ENCODE measurements around the gene SRPK1. TPM values are rescaled to one million over a fixed set of nuclear protein-coding genes. Genes with fewer than 3 reads are reported as not detected.
"Not testable (repeated sequence)": the region's sequence is repeated elsewhere in the genome, so short reads cannot be mapped to it uniquely, and the experiment has no call there.

SRPK1 gene
- total RNA-seq, 1 donor from 2014 or later: 36.0 TPM

GRCh38 chr6:35954333-35954732 is 33.4 kb upstream of the SRPK1 start:
- H3K27ac Mint-ChIP-seq (ENCODE audit: unreplicated experiment): no peak overlapping the region
- H3K9me3 Mint-ChIP-seq (ENCODE audit: unreplicated experiment): no peaks in the 10 kb centered on the region
- no peak for DNase-seq (ENCODE audit: extremely low spot score, unreplicated experiment)
- H3K27me3 Mint-ChIP-seq (ENCODE audit: unreplicated experiment): peaks cover 17% of the 10 kb centered on the region
- H3K36me3 Mint-ChIP-seq (ENCODE audit: unreplicated experiment): no peaks in the 10 kb centered on the region
- peaks cover 2% of the 10 kb centered on the region for H3K4me1 Mint-ChIP-seq (ENCODE audit: unreplicated experiment)
- no peak for TF ChIP-seq CTCF (IDR thresholded peaks at IDR 0.05)
- no peak overlapping the region for H3K4me3 Mint-ChIP-seq (ENCODE audit: unreplicated experiment)

GRCh38 chr6:35948725-35949124 is 27.8 kb upstream of the SRPK1 start:
- H3K27ac Mint-ChIP-seq (ENCODE audit: unreplicated experiment): no peak overlapping the region
- no peak for DNase-seq (ENCODE audit: extremely low spot score, unreplicated experiment)
- no peaks in the 10 kb centered on the region for H3K9me3 Mint-ChIP-seq (ENCODE audit: unreplicated experiment)
- H3K4me1 Mint-ChIP-seq (ENCODE audit: unreplicated experiment): peaks cover 2% of the 10 kb centered on the region
- peak; percentile 24 for TF ChIP-seq CTCF (IDR thresholded peaks at IDR 0.05)
- no peaks in the 10 kb centered on the region for H3K36me3 Mint-ChIP-seq (ENCODE audit: unreplicated experiment)
- H3K4me3 Mint-ChIP-seq (ENCODE audit: unreplicated experiment): no peak overlapping the region
- no peaks in the 10 kb centered on the region for H3K27me3 Mint-ChIP-seq (ENCODE audit: unreplicated experiment)

- no peaks in the 10 kb centered on the region for H3K4me1 Mint-ChIP-seq (ENCODE audit: unreplicated experiment)
- no peak overlapping the region for H3K4me3 Mint-ChIP-seq (ENCODE audit: unreplicated experiment)
- no peaks in the 10 kb centered on the region for H3K9me3 Mint-ChIP-seq (ENCODE audit: unreplicated experiment)
- no peaks in the 10 kb centered on the region for H3K36me3 Mint-ChIP-seq (ENCODE audit: unreplicated experiment)
- no peak overlapping the region for H3K27ac Mint-ChIP-seq (ENCODE audit: unreplicated experiment)
- no peak for DNase-seq (ENCODE audit: extremely low spot score, unreplicated experiment)
- peaks cover 3% of the 10 kb centered on the region for H3K27me3 Mint-ChIP-seq (ENCODE audit: unreplicated experiment)
- no peak for TF ChIP-seq CTCF (IDR thresholded peaks at IDR 0.05)
These were observed 24.7 kb upstream of the SRPK1 start for GRCh38 chr6:35945650-35946025.

GRCh38 chr6:35943390-35943789 is 22.5 kb upstream of the SRPK1 start:
- Mint-ChIP-seq H3K27me3 (ENCODE audit: unreplicated experiment) (peaks cover 3% of the 10 kb centered on the region), H3K4me3 (ENCODE audit: unreplicated experiment) (no peak overlapping the region), H3K36me3 (ENCODE audit: unreplicated experiment) (no peaks in the 10 kb centered on the region), H3K9me3 (ENCODE audit: unreplicated experiment) (no peaks in the 10 kb centered on the region), H3K27ac (ENCODE audit: unreplicated experiment) (no peak overlapping the region), H3K4me1 (ENCODE audit: unreplicated experiment) (no peaks in the 10 kb centered on the region)
- TF ChIP-seq CTCF (IDR thresholded peaks at IDR 0.05): no peak
- DNase-seq (ENCODE audit: extremely low spot score, unreplicated experiment): no peak

GRCh38 chr6:35942355-35942754 is 21.5 kb upstream of the SRPK1 start:
- no peak for TF ChIP-seq CTCF (IDR thresholded peaks at IDR 0.05)
- Mint-ChIP-seq H3K27me3 (ENCODE audit: unreplicated experiment) (peaks cover 3% of the 10 kb centered on the region), H3K4me1 (ENCODE audit: unreplicated experiment) (no peaks in the 10 kb centered on the region), H3K9me3 (ENCODE audit: unreplicated experiment) (no peaks in the 10 kb centered on the region), H3K4me3 (ENCODE audit: unreplicated experiment) (no peak overlapping the region), H3K27ac (ENCODE audit: unreplicated experiment) (no peak overlapping the region), H3K36me3 (ENCODE audit: unreplicated experiment) (no peaks in the 10 kb centered on the region)
- no peak for DNase-seq (ENCODE audit: extremely low spot score, unreplicated experiment)

- H3K36me3 Mint-ChIP-seq (ENCODE audit: unreplicated experiment); H3K4me1 Mint-ChIP-seq (ENCODE audit: unreplicated experiment); H3K27me3 Mint-ChIP-seq (ENCODE audit: unreplicated experiment); H3K9me3 Mint-ChIP-seq (ENCODE audit: unreplicated experiment); H3K27ac Mint-ChIP-seq (ENCODE audit: unreplicated experiment); H3K4me3 Mint-ChIP-seq (ENCODE audit: unreplicated experiment); DNase-seq (ENCODE audit: extremely low spot score, unreplicated experiment): not testable (repeated sequence)
These were observed 20.3 kb upstream of the SRPK1 start for GRCh38 chr6:35941170-35941569.

GRCh38 chr6:35940014-35940413 is 19.1 kb upstream of the SRPK1 start:
- not testable (repeated sequence) for H3K27ac Mint-ChIP-seq (ENCODE audit: unreplicated experiment); H3K9me3 Mint-ChIP-seq (ENCODE audit: unreplicated experiment); H3K27me3 Mint-ChIP-seq (ENCODE audit: unreplicated experiment); DNase-seq (ENCODE audit: extremely low spot score, unreplicated experiment); H3K4me1 Mint-ChIP-seq (ENCODE audit: unreplicated experiment); H3K36me3 Mint-ChIP-seq (ENCODE audit: unreplicated experiment); H3K4me3 Mint-ChIP-seq (ENCODE audit: unreplicated experiment)

- not testable (repeated sequence) for H3K4me1 Mint-ChIP-seq (ENCODE audit: unreplicated experiment); H3K4me3 Mint-ChIP-seq (ENCODE audit: unreplicated experiment); H3K27ac Mint-ChIP-seq (ENCODE audit: unreplicated experiment); DNase-seq (ENCODE audit: extremely low spot score, unreplicated experiment); H3K9me3 Mint-ChIP-seq (ENCODE audit: unreplicated experiment); H3K36me3 Mint-ChIP-seq (ENCODE audit: unreplicated experiment)
- peaks cover 15% of the 10 kb centered on the region for H3K27me3 Mint-ChIP-seq (ENCODE audit: unreplicated experiment)
These were observed 18.4 kb upstream of the SRPK1 start for GRCh38 chr6:35939259-35939658.

Data from osteocyte (in vitro differentiated cells).